ENCODE results near the gene HES3.

DNA sequence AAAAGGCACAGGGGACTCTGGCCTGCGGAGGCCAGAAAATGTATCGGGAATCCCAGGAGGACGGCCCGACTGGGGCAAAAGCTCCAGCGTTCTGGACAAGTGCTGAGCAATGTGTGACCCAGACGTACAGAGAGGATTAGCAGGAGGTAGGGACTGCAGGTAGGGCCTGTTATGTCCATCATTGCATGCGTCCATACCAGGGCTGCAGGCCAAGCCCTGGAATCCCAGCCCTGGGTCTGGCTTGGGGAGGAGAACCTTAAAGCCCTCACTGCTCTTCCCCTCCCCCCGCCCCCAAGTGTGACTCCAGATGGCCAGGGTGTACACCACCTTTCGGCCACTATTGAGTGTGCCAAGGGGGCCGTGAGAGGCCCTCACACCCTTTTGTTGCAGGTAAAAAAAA is 36.1 kb upstream of the HES3 start:
- TF ChIP-seq, protein P1, sequence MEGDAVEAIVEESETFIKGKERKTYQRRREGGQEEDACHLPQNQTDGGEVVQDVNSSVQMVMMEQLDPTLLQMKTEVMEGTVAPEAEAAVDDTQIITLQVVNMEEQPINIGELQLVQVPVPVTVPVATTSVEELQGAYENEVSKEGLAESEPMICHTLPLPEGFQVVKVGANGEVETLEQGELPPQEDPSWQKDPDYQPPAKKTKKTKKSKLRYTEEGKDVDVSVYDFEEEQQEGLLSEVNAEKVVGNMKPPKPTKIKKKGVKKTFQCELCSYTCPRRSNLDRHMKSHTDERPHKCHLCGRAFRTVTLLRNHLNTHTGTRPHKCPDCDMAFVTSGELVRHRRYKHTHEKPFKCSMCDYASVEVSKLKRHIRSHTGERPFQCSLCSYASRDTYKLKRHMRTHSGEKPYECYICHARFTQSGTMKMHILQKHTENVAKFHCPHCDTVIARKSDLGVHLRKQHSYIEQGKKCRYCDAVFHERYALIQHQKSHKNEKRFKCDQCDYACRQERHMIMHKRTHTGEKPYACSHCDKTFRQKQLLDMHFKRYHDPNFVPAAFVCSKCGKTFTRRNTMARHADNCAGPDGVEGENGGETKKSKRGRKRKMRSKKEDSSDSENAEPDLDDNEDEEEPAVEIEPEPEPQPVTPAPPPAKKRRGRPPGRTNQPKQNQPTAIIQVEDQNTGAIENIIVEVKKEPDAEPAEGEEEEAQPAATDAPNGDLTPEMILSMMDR (IDR thresholded peaks at IDR 0.05; ENCODE audit: low read length): no peak
- no peak for TF ChIP-seq EZH2 (IDR thresholded peaks at IDR 0.05; ENCODE audit: borderline replicate concordance, low read length)
